ENCODE data around the gene SCGB1C1. TPM values are rescaled to one million over a fixed set of nuclear protein-coding genes. Genes with fewer than 3 reads are reported as not detected.

The SCGB1C1 gene
- total and polyA plus RNA-seq, 7 donors: not detected

DNA sequence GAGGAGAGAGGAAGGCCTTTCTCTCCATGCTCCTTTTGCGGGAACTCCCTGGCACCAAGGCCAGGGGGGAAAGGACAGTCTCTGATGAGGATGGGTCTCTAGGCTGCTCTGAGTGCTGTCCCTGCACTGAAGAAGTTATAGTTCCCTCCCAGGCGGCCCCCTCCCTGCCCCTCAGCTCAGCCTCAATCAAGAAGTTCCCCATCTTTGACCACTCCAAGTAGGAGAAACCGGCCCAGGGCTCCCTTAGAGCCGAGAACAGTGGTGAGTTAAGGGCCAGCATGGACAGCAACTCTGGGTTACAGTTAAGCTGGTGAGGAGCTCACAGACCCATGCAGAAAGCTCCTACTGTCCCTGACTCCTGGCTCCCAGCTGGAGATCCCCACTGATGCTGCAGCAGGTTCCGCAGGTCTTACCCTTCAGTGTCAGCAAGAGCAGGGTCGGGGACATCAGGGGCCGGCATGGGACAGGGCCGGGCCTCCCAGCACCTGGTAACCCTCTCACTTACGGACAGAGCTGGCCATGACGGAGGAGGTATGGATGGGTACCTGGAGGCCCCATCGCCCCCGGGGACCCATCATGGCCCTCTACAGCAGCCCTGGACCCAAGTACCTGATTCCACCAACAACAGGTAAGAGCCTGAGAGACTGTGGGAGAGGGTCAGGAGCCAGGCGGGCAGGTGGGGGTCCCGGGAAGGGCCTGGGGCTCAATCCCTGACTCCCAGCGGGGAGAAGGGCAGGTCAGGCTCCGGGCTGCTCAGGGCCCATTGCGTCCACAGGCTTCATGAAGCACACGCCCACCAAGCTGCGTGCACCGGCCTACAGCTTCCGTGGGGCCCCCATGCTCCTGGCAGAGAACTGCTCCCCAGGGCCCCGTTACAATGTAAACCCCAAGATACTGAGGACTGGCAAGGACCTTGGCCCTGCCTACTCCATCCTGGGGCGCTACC is 4.2 kb downstream of the SCGB1C1 start:
- H3K4me3 ChIP-seq: no peak overlapping the region
- no peaks in the 10 kb centered on the region for H3K27me3 ChIP-seq
- H3K36me3 ChIP-seq: peaks cover 8 to 14% (median 10%) of the 10 kb centered on the region in 4 donors
- no peaks in the 10 kb centered on the region for H3K4me1 ChIP-seq
- peak; percentile 57 for DNase-seq
- H3K27ac ChIP-seq: no peak overlapping the region
- TF ChIP-seq EP300 (IDR thresholded peaks at IDR 0.05): no peak
- no peak for TF ChIP-seq POLR2AphosphoS5 (IDR thresholded peaks at IDR 0.05)
- TF ChIP-seq, protein P1, sequence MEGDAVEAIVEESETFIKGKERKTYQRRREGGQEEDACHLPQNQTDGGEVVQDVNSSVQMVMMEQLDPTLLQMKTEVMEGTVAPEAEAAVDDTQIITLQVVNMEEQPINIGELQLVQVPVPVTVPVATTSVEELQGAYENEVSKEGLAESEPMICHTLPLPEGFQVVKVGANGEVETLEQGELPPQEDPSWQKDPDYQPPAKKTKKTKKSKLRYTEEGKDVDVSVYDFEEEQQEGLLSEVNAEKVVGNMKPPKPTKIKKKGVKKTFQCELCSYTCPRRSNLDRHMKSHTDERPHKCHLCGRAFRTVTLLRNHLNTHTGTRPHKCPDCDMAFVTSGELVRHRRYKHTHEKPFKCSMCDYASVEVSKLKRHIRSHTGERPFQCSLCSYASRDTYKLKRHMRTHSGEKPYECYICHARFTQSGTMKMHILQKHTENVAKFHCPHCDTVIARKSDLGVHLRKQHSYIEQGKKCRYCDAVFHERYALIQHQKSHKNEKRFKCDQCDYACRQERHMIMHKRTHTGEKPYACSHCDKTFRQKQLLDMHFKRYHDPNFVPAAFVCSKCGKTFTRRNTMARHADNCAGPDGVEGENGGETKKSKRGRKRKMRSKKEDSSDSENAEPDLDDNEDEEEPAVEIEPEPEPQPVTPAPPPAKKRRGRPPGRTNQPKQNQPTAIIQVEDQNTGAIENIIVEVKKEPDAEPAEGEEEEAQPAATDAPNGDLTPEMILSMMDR (IDR thresholded peaks at IDR 0.05): no peak
- no peak for TF ChIP-seq POLR2A (IDR thresholded peaks at IDR 0.05)
- 82 to 90% methylated on average over 23 of the region's 23 CpGs for WGBS, 2 donors
- H3K9me3 ChIP-seq: no peaks in the 10 kb centered on the region
- intact Hi-C loops (cut with DNase I): no loop called here

DNA sequence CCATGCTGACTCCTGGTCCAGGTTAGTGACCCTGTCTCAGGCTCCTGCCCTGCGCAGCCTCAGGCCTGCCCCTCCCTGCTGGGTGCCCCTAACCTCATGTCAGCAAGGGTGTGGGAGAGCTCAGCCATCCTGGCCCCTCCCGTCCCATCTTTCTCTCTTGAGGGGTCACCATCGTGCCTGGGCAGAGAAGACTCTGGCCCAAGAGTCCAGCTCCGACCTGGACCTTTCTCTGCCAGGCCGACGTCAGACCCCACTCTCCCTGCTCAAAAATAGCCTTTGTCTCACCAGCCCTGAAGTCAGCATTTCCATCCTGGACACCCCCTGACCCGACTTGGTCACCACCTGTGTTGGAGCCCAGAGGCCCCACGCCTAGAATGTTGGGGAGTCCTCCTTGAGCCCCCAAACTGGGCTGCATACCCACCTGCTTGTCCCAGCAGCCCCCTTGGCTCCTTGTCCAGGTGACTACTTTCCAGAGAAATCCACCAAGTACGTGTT is 4.9 kb downstream of the SCGB1C1 start:
- peak; percentile 63 for DNase-seq
- 85 to 89% methylated on average over 9 of the region's 9 CpGs for WGBS, 2 donors

DNA sequence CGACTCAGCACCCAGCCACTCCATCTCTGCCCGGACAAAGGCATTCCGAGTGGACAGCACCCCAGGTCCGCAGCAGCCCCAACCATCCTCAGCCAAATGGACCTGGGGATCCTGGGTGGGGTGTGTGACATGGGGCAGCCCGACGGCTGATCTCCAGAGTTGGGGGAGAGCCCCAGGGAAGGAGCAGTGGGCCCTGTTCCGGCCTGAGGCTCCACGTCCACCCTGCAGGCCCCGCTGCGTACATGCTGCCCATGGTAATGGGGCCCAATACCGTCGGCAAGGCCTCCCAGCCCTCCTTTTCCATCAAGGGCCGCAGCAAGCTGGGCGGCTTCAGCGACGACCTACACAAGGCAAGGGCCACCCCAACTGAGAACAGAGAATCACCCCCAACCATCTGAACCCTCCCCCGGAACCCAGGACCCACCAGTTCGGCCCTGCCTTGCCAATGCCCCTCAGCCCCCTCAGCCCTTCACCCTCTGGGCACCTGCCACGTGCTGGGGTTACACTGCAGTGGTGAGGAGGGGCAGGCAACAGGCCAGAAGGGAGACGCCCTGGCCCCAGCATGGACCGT is 5.4 kb downstream of the SCGB1C1 start:
- peak; percentile 63 for DNase-seq
- H3K4me1 ChIP-seq: peaks cover 0 to 6% (median 0%) of the 10 kb centered on the region in 4 donors
- TF ChIP-seq POLR2AphosphoS5 (IDR thresholded peaks at IDR 0.05) (no peak), POLR2A (IDR thresholded peaks at IDR 0.05) (no peak), EP300 (IDR thresholded peaks at IDR 0.05) (no peak)
- TF ChIP-seq, protein P1 (IDR thresholded peaks at IDR 0.05): no peak
- H3K9me3 ChIP-seq: no peaks in the 10 kb centered on the region
- no peak overlapping the region for H3K27ac ChIP-seq
- no peak overlapping the region for H3K4me3 ChIP-seq
- H3K36me3 ChIP-seq: peaks cover 8 to 27% (median 15%) of the 10 kb centered on the region in 4 donors
- WGBS, 2 donors: 90% methylated on average over 21 of the region's 21 CpGs
- H3K27me3 ChIP-seq: no peaks in the 10 kb centered on the region
- intact Hi-C loops (cut with DNase I): no loop called here

More for the DNA sequence above, 4.9 kb downstream of the SCGB1C1 start:
- no peaks in the 10 kb centered on the region for H3K27me3 ChIP-seq
- H3K4me1 ChIP-seq: peaks cover 0 to under 1% (median 0%) of the 10 kb centered on the region in 4 donors
- intact Hi-C loops (cut with DNase I): no loop called here
- H3K27ac ChIP-seq: no peak overlapping the region
- TF ChIP-seq EP300 (IDR thresholded peaks at IDR 0.05) (no peak), POLR2AphosphoS5 (IDR thresholded peaks at IDR 0.05) (no peak), POLR2A (IDR thresholded peaks at IDR 0.05) (no peak)
- TF ChIP-seq, protein P1 (IDR thresholded peaks at IDR 0.05): no peak
- peaks cover 8 to 22% (median 11%) of the 10 kb centered on the region in 4 donors for H3K36me3 ChIP-seq
- no peaks in the 10 kb centered on the region for H3K9me3 ChIP-seq
- no peak overlapping the region for H3K4me3 ChIP-seq

DNA sequence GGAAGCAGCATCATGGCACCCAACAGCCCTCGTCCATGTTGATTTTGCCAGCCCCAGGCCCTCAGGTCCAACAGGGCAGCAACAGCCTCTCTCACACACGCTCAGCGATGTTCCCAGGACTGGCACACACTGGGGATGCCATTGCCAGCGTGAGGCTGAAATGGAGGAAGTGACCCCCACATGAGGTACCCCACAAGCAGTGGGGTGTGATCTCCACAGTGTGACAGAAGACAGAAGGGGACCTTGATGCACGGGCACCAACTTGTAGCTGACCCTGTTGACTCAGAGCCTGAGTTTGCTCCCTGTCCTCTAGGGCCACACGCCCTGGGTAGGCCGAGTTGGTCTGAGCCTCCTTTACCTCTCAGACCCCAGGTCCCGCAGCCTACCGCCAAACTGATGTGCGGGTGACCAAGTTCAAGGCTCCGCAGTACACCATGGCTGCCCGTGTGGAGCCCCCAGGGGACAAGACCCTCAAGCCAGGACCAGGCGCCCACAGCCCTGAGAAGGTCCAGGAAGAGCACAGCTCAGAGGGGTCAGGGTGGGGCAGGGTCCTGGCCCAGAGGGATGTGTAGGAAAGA is 6.2 kb downstream of the SCGB1C1 start:
- H3K36me3 ChIP-seq: peaks cover 10 to 35% (median 19%) of the 10 kb centered on the region in 4 donors
- peak; percentile 56 for DNase-seq
- H3K4me1 ChIP-seq: peaks cover 0 to 11% (median 4%) of the 10 kb centered on the region in 4 donors
- H3K27ac ChIP-seq: no peak overlapping the region
- WGBS, 2 donors: 88 to 89% methylated on average over 13 of the region's 13 CpGs
- no peaks in the 10 kb centered on the region for H3K27me3 ChIP-seq
- intact Hi-C loops (cut with DNase I): no loop called here
- TF ChIP-seq EP300 (IDR thresholded peaks at IDR 0.05) (no peak), POLR2AphosphoS5 (IDR thresholded peaks at IDR 0.05) (no peak), POLR2A (IDR thresholded peaks at IDR 0.05) (no peak)
- TF ChIP-seq, protein P1 (IDR thresholded peaks at IDR 0.05): no peak
- H3K4me3 ChIP-seq: no peak overlapping the region
- no peaks in the 10 kb centered on the region for H3K9me3 ChIP-seq

Data from sigmoid colon (tissue), 7 donors.